ENCODE results near the gene FYN. TPM values are rescaled to one million over a fixed set of nuclear protein-coding genes. Genes with fewer than 3 reads are reported as not detected.

FYN gene
- total and polyA plus RNA-seq, 2 of the 13 experiments (the other 11 are each of a cell fraction or from before 2014, with no cell fraction given): 15.5 to 24.6 TPM

DNA sequence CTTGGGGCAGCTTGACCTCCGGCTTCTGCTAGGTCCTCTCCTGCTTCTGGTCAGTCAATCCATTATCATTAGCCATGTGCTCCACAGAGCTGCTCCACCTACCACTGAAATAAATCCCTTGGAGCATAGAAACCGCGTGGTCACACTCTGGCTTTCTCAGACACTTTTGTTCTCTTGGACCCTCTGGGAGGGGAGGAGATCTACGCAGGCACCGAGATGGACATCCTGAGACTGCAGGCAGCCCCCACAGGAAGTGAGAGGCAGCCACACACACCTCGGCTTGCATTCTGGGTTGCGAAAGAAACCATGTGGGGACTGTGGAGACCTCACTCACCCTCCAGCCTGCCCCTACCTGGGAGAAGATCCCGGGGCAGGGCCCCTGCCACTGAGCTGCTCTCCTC, 79.5 kb downstream of the FYN start (continued):
- no peak; the same call in 1 of the 2 replicates for TF ChIP-seq ZNF788 (CRISPR knock-in tag; IDR thresholded peaks at IDR 0.05; ENCODE audit: borderline replicate concordance)
- TF ChIP-seq, protein P1, sequence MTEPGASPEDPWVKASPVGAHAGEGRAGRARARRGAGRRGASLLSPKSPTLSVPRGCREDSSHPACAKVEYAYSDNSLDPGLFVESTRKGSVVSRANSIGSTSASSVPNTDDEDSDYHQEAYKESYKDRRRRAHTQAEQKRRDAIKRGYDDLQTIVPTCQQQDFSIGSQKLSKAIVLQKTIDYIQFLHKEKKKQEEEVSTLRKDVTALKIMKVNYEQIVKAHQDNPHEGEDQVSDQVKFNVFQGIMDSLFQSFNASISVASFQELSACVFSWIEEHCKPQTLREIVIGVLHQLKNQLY (CRISPR knock-in tag; IDR thresholded peaks at IDR 0.05): 0 out of 2 replicates have a peak, but pooled peaks have one; percentile 24
- TF ChIP-seq ADNP (CRISPR knock-in tag; IDR thresholded peaks at IDR 0.05): no peak
- no peak for TF ChIP-seq ZSCAN20 (CRISPR knock-in tag; IDR thresholded peaks at IDR 0.05; ENCODE audit: borderline replicate concordance)
- TF ChIP-seq KDM2A (CRISPR knock-in tag; IDR thresholded peaks at IDR 0.05; ENCODE audit: borderline replicate concordance, low read depth): peak; percentile 17; the same call in 1 of the 2 replicates
- no peak for TF ChIP-seq CCAR2 (optimal IDR thresholded peaks at IDR 0.05; ENCODE audit: low read depth, low read length)
- TF ChIP-seq, protein P2, sequence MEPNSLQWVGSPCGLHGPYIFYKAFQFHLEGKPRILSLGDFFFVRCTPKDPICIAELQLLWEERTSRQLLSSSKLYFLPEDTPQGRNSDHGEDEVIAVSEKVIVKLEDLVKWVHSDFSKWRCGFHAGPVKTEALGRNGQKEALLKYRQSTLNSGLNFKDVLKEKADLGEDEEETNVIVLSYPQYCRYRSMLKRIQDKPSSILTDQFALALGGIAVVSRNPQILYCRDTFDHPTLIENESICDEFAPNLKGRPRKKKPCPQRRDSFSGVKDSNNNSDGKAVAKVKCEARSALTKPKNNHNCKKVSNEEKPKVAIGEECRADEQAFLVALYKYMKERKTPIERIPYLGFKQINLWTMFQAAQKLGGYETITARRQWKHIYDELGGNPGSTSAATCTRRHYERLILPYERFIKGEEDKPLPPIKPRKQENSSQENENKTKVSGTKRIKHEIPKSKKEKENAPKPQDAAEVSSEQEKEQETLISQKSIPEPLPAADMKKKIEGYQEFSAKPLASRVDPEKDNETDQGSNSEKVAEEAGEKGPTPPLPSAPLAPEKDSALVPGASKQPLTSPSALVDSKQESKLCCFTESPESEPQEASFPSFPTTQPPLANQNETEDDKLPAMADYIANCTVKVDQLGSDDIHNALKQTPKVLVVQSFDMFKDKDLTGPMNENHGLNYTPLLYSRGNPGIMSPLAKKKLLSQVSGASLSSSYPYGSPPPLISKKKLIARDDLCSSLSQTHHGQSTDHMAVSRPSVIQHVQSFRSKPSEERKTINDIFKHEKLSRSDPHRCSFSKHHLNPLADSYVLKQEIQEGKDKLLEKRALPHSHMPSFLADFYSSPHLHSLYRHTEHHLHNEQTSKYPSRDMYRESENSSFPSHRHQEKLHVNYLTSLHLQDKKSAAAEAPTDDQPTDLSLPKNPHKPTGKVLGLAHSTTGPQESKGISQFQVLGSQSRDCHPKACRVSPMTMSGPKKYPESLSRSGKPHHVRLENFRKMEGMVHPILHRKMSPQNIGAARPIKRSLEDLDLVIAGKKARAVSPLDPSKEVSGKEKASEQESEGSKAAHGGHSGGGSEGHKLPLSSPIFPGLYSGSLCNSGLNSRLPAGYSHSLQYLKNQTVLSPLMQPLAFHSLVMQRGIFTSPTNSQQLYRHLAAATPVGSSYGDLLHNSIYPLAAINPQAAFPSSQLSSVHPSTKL (CRISPR knock-in tag; IDR thresholded peaks at IDR 0.05): no peak; the same call in 1 of the 2 replicates
- no peak for TF ChIP-seq ZNF143 (CRISPR knock-in tag; IDR thresholded peaks at IDR 0.05)
- TF ChIP-seq MXD4 (CRISPR knock-in tag; IDR thresholded peaks at IDR 0.05): peak; percentile 42; the same call in 1 of the 2 replicates
- no peak for TF ChIP-seq ZNF326 (CRISPR knock-in tag; IDR thresholded peaks at IDR 0.05; ENCODE audit: borderline replicate concordance)
- no peak for TF ChIP-seq CHCHD3 (CRISPR knock-in tag; IDR thresholded peaks at IDR 0.05)
- TF ChIP-seq FIP1L1 (IDR thresholded peaks at IDR 0.05; ENCODE audit: borderline replicate concordance, insufficient read depth, low read depth, low read length): no peak
- TF ChIP-seq, protein P3, sequence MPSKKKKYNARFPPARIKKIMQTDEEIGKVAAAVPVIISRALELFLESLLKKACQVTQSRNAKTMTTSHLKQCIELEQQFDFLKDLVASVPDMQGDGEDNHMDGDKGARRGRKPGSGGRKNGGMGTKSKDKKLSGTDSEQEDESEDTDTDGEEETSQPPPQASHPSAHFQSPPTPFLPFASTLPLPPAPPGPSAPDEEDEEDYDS (CRISPR knock-in tag; IDR thresholded peaks at IDR 0.05): no peak
- no peak for TF ChIP-seq ZNF562 (CRISPR knock-in tag; IDR thresholded peaks at IDR 0.05; ENCODE audit: borderline replicate concordance)
- TF ChIP-seq, protein P4, sequence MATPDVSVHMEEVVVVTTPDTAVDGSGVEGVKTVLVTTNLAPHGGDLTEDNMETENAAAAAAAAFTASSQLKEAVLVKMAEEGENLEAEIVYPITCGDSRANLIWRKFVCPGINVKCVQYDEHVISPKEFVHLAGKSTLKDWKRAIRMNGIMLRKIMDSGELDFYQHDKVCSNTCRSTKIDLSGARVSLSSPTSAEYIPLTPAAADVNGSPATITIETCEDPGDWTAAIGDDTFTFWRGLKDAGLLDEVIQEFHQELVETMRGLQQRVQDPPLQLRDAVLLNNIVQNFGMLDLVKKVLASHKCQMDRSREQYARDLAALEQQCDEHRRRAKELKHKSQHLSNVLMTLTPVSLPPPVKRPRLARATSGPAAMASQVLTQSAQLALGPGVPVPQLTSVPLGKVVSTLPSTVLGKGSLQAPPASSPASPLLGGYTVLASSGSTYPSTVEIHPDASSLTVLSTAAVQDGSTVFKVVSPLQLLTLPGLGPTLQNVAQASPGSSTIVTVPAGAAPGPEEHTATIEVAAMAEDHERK (CRISPR knock-in tag; IDR thresholded peaks at IDR 0.05; ENCODE audit: low read depth): no peak
- TF ChIP-seq NR3C1 (CRISPR knock-in tag; IDR thresholded peaks at IDR 0.05): no peak
- no peak for TF ChIP-seq GATA4 (IDR thresholded peaks at IDR 0.05; ENCODE audit: borderline replicate concordance, low read depth)
- peak; percentile 71; the same call in 1 of the 2 replicates for TF ChIP-seq SAP130 (CRISPR knock-in tag; IDR thresholded peaks at IDR 0.05; ENCODE audit: low read depth)
- no peak for TF ChIP-seq ZNF773 (CRISPR knock-in tag; IDR thresholded peaks at IDR 0.05; ENCODE audit: borderline replicate concordance)
- no peak for TF ChIP-seq ZNF644 (CRISPR knock-in tag; IDR thresholded peaks at IDR 0.05; ENCODE audit: low read depth)
- no peak for TF ChIP-seq BHLHE40 (IDR thresholded peaks at IDR 0.05; ENCODE audit: low read length)
- no peak for TF ChIP-seq ZNF460 (CRISPR knock-in tag; IDR thresholded peaks at IDR 0.05; ENCODE audit: borderline replicate concordance)
- no peak for TF ChIP-seq ZNF598 (CRISPR knock-in tag; IDR thresholded peaks at IDR 0.05; ENCODE audit: borderline replicate concordance)
- peak; percentile 92 for TF ChIP-seq ETV5 (CRISPR knock-in tag; IDR thresholded peaks at IDR 0.05; ENCODE audit: borderline replicate concordance)
- TF ChIP-seq ZNF703 (CRISPR knock-in tag; IDR thresholded peaks at IDR 0.05; ENCODE audit: borderline replicate concordance): no peak

Measured in HepG2 (cell line).